Measurements from ENCODE around the gene CTNND1. TPM values are rescaled to one million over a fixed set of nuclear protein-coding genes. Genes with fewer than 3 reads are reported as not detected.

The CTNND1 gene
- total and polyA plus RNA-seq, 10 of the 15 experiments (the other 5 are each of a cell fraction or from before 2014, with no cell fraction given): 4.7 to 70.0 (median 30.0) TPM

DNA sequence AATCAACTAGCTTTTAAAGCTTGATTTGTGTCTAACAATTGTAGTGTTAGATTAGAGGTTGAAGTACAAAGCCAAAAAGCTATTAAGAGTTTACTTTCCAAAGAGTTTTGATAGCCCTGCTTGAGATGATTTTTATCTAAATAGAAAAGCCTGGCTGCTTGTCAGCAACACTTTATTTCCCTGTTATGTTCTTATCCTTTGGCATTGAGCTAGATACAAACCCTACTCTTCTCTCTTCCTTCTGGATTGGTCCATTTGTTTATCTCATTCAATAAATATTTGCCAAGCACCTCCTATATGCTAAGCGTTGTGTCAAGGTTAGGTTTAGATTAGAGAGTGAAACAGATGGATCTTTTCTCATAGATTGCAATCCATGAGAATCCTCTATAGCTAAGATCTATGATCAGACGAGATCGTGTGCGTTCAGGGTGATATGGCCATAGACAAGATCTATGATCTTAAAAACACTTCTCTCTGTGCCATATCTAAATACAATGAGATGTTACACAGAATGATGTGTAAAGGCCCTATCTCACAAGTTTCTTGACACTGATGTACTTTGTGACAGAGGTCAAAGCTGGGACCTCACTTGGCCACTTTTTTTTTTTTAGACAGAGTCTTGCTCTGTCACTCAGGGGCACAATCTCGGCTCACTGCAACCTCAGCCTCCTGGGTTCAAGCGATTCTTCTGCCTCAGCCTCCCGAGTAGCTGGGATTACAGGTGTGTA is 57.8 kb downstream of the CTNND1 start:
- TF ChIP-seq CBFB (IDR thresholded peaks at IDR 0.05; ENCODE audit: low read depth) (no peak), ATF7 (IDR thresholded peaks at IDR 0.05; ENCODE audit: low read depth) (no peak), GATAD2B (conservative IDR thresholded peaks at IDR 0.05; ENCODE audit: low read depth) (no peak), JUND (IDR thresholded peaks at IDR 0.05; ENCODE audit: low read depth, low read length) (no peak), E2F4 (IDR thresholded peaks at IDR 0.05; ENCODE audit: low read depth, low read length) (no peak), E2F8 (IDR thresholded peaks at IDR 0.05; ENCODE audit: low read depth, partially characterized antibody) (no peak)
- peaks cover 10% of the 10 kb centered on the region; the same call in 1 of the 2 replicates for H3K4me1 ChIP-seq (ENCODE audit: control insufficient read depth, insufficient read depth, low read length)
- no TSS peak for BruUV-seq (replicated peaks)
- DNase-seq (ENCODE audit: low read depth, low spot score) (no peak), FAIRE-seq (no peak), ATAC-seq (no peak)
- no peaks in the 10 kb centered on the region for H4K20me1 ChIP-seq (ENCODE audit: control insufficient read depth, insufficient read depth)
- in situ Hi-C loops (cut with MboI) (loop anchor here (25.0 kb wide), 1 partner anchor 693 kb away; the partner anchor contains the start of gene OR5B21), intact Hi-C loops (cut with micrococcal nuclease; ENCODE audit: unreplicated experiment) (loop anchor here (5.0 kb wide), 1 partner anchor 693 kb away; no protein-coding TSS in a partner anchor)
- no peaks in the 10 kb centered on the region for H3K9me3 ChIP-seq (replicated peaks; ENCODE audit: control insufficient read depth, insufficient read depth, low read length)
- H3K36me3 ChIP-seq (ENCODE audit: control insufficient read depth in 2 of 2, insufficient read depth in 2 of 2, low read length in 1 of 2): peaks cover 4 to 12% of the 10 kb centered on the region in 2 experiments; a peak in 3 of 4 replicates
- H3K4me2 ChIP-seq (ENCODE audit: control insufficient read depth, insufficient read depth): no peak overlapping the region
- H3K4me3 ChIP-seq: no peak overlapping the region
- no peaks in the 10 kb centered on the region for H3K79me2 ChIP-seq (ENCODE audit: control insufficient read depth, insufficient read depth, low read length)
- ChIA-PET RAD21 (ENCODE audit: unreplicated experiment) (interaction anchor here (0.8 to 1.3 kb wide), 2 partner anchors 19 to 705 kb away, joined by 3 read pairs; no protein-coding TSS in a partner anchor), POLR2A (no interaction called here), CTCF (interaction anchor here (0.6 to 2.3 kb wide), 4 partner anchors 11 to 704 kb away, joined by 3 to 10 read pairs (median 4); no protein-coding TSS in a partner anchor), SMC1A (ENCODE audit: uncharacterized antibody, unreplicated experiment) (interaction anchor here (1.0 to 2.0 kb wide), 3 partner anchors 10 to 19 kb away, joined by 4 to 6 read pairs (median 5); no protein-coding TSS in a partner anchor)
- H3K27ac ChIP-seq (ENCODE audit: control insufficient read depth, insufficient read depth): no peak overlapping the region
- H3K27me3 ChIP-seq (replicated peaks in 1 of 2; ENCODE audit: control insufficient read depth in 2 of 2, insufficient read depth in 2 of 2, low read length in 1 of 2): no peaks in the 10 kb centered on the region
- no peak overlapping the region for H2AFZ ChIP-seq (ENCODE audit: control insufficient read depth, low read depth, low read length)
- no peak overlapping the region for H3K9ac ChIP-seq (ENCODE audit: control insufficient read depth, insufficient read depth, low read length)
- 84% methylated on average over 7 of the region's 7 CpGs for WGBS (ENCODE audit: insufficient coverage, insufficient replicate concordance, low lambda C conversion rate, missing lambda C conversion rate)

Data from GM12878 (cell line).